ENCODE results near the gene IFI27L2. TPM values are rescaled to one million over a fixed set of nuclear protein-coding genes. Genes with fewer than 3 reads are reported as not detected.

The IFI27L2 gene
- total RNA-seq, 3 donors from 2014 or later = 74.2 to 98.8 (median 92.1) TPM

GRCh38 chr14:94129758-94130414 lies 482 bp upstream of the IFI27L2 start:
- no peak for DNase-seq (ENCODE audit: low spot score in 2 of 2)
- H3K36me3 ChIP-seq = no peaks in the 10 kb centered on the region
- no peaks in the 10 kb centered on the region for H3K27me3 ChIP-seq
- no peaks in the 10 kb centered on the region for H3K4me1 ChIP-seq
- TF ChIP-seq CTCF (IDR thresholded peaks at IDR 0.05) = no peak
- TF ChIP-seq POLR2AphosphoS5 (IDR thresholded peaks at IDR 0.05) = no peak
- no peak for TF ChIP-seq POLR2A (IDR thresholded peaks at IDR 0.05)
- H3K9me3 ChIP-seq = no peaks in the 10 kb centered on the region
- H3K4me3 ChIP-seq = peak overlapping the region; percentile 49 to 74 (median 66)
- intact Hi-C loops (cut with DNase I; ENCODE audit: low total_unique reads) = loop anchor here (10.0 kb wide), 1 partner anchor 95 kb away; no protein-coding TSS in a partner anchor
- peak overlapping the region; percentile 88 to 93 for H3K27ac ChIP-seq

GRCh38 chr14:94128216-94128839 lies 1.1 kb downstream of the IFI27L2 start:
- Histone ChIP-seq H3K9me3 (no peaks in the 10 kb centered on the region), H3K36me3 (no peaks in the 10 kb centered on the region), H3K27ac (peak overlapping the region; percentile 88 to 93), H3K4me1 (no peaks in the 10 kb centered on the region), H3K27me3 (no peaks in the 10 kb centered on the region), H3K4me3 (peak overlapping the region in 1 of 3 donors; percentile 66)
- DNase-seq (ENCODE audit: low spot score in 2 of 2) = no peak
- intact Hi-C loops (cut with DNase I; ENCODE audit: low total_unique reads) = loop anchor here (10.0 kb wide), 1 partner anchor 94 kb away; no protein-coding TSS in a partner anchor
- TF ChIP-seq POLR2A (IDR thresholded peaks at IDR 0.05) (no peak), POLR2AphosphoS5 (IDR thresholded peaks at IDR 0.05) (no peak), CTCF (IDR thresholded peaks at IDR 0.05) (no peak)

- H3K36me3 ChIP-seq = no peaks in the 10 kb centered on the region
- intact Hi-C loops (cut with DNase I; ENCODE audit: low total_unique reads) = loop anchor here (10.0 kb wide), 1 partner anchor 93 kb away; no protein-coding TSS in a partner anchor
- no peaks in the 10 kb centered on the region for H3K27me3 ChIP-seq
- no peak for TF ChIP-seq POLR2AphosphoS5 (IDR thresholded peaks at IDR 0.05)
- TF ChIP-seq POLR2A (IDR thresholded peaks at IDR 0.05) = no peak
- TF ChIP-seq CTCF (IDR thresholded peaks at IDR 0.05) = no peak
- no peak overlapping the region for H3K4me3 ChIP-seq
- H3K9me3 ChIP-seq = no peaks in the 10 kb centered on the region
- DNase-seq (ENCODE audit: low spot score in 2 of 2) = peak in 1 of 2 donors; percentile 10
- no peak overlapping the region for H3K27ac ChIP-seq
- H3K4me1 ChIP-seq = no peaks in the 10 kb centered on the region
These were observed 2.1 kb downstream of the IFI27L2 start for GRCh38 chr14:94127330-94127729.

GRCh38 chr14:94126800-94127199 lies 2.6 kb downstream of the IFI27L2 start:
- no peak for DNase-seq (ENCODE audit: low spot score in 2 of 2)
- H3K4me1 ChIP-seq = no peaks in the 10 kb centered on the region
- intact Hi-C loops (cut with DNase I; ENCODE audit: low total_unique reads) = loop anchor here (10.0 kb wide), 1 partner anchor 92 kb away; no protein-coding TSS in a partner anchor
- no peaks in the 10 kb centered on the region for H3K36me3 ChIP-seq
- H3K4me3 ChIP-seq = no peak overlapping the region
- H3K27me3 ChIP-seq = no peaks in the 10 kb centered on the region
- TF ChIP-seq POLR2A (IDR thresholded peaks at IDR 0.05) = no peak
- no peak for TF ChIP-seq CTCF (IDR thresholded peaks at IDR 0.05)
- no peak for TF ChIP-seq POLR2AphosphoS5 (IDR thresholded peaks at IDR 0.05)
- no peak overlapping the region for H3K27ac ChIP-seq
- H3K9me3 ChIP-seq = no peaks in the 10 kb centered on the region

- intact Hi-C loops (cut with DNase I; ENCODE audit: low total_unique reads) = loop anchor here (10.0 kb wide), 1 partner anchor 92 kb away; no protein-coding TSS in a partner anchor
- H3K4me1 ChIP-seq = no peaks in the 10 kb centered on the region
- H3K27me3 ChIP-seq = no peaks in the 10 kb centered on the region
- H3K27ac ChIP-seq = no peak overlapping the region
- DNase-seq (ENCODE audit: low spot score in 2 of 2) = no peak
- no peak for TF ChIP-seq POLR2A (IDR thresholded peaks at IDR 0.05)
- TF ChIP-seq CTCF (IDR thresholded peaks at IDR 0.05) = no peak
- TF ChIP-seq POLR2AphosphoS5 (IDR thresholded peaks at IDR 0.05) = no peak
- H3K4me3 ChIP-seq = no peak overlapping the region
- H3K9me3 ChIP-seq = no peaks in the 10 kb centered on the region
- H3K36me3 ChIP-seq = no peaks in the 10 kb centered on the region
These were observed 3.1 kb downstream of the IFI27L2 start for GRCh38 chr14:94126419-94126677.
